PC-3 (cell line): ENCODE results near the gene MPI. TPM values are rescaled to one million over a fixed set of nuclear protein-coding genes. Genes with fewer than 3 reads are reported as not detected.

Source experiments
- ATAC-seq: fragments of 200-7000 bp; cut with Tn5 transposase; 2 replicates; pipeline ENCODE4 v1.9.1; 2020; ENCODE audit warnings: mild to moderate bottlenecking, moderate library complexity
- BruUV-seq: library from RNA; stranded (reverse); fragments of 400-500 nt; replicated peaks from 2 replicates; lab custom pipeline; 2021; lab: Mats Ljungman, UMichigan
- CTCF ChIA-PET: fragments of 300-600 bp; sonication (Branson Sonifier 250); formaldehyde crosslinking; loops from one replicate; lab custom pipeline; 2022; ENCODE audit warnings: antibody characterized with exemption; lab: Charles Lee
- POLR2A ChIA-PET: fragments of 300-600 bp; sonication (Branson Sonifier 250); formaldehyde crosslinking; loops from one replicate; lab custom pipeline; 2022; ENCODE audit warnings: antibody characterized with exemption; ENCODE audit not compliant: unreplicated experiment; lab: Charles Lee
- DNase-seq: peaks from one replicate; pipeline ENCODE4 v3.0.0-alpha.2; 2015
- H2AFZ ChIP-seq: fragments of 300-600 bp; sonication (generic); 2 replicates; pipeline ENCODE4 v1.6.0; 2016; ENCODE audit warnings: antibody characterized with exemption, low read length
- H3F3A ChIP-seq: fragments of 300-600 bp; sonication (generic); one replicate; pipeline ENCODE4 v1.6.0; 2017; ENCODE audit warnings: antibody characterized with exemption, low read length, control low read depth, mild to moderate bottlenecking; ENCODE audit not compliant: unreplicated experiment
- H3K27ac ChIP-seq: fragments of 300-600 bp; sonication (generic); 2 replicates; pipeline ENCODE4 v1.5.1; 2016; ENCODE audit warnings: mild to moderate bottlenecking, low read length
- H3K27me3 ChIP-seq: fragments of 300-600 bp; sonication (generic); 2 replicates; pipeline ENCODE4 v1.6.1; 2016; ENCODE audit warnings: low read length, mixed read lengths
- H3K36me3 ChIP-seq: fragments of 300-600 bp; sonication (generic); 2 replicates; pipeline ENCODE4 v1.6.1; 2016; ENCODE audit warnings: low read depth, mixed run types, low read length, mixed read lengths
- H3K4me1 ChIP-seq: fragments of 300-600 bp; sonication (generic); 2 replicates; pipeline ENCODE4 v1.5.1; 2016; ENCODE audit warnings: low read length; ENCODE audit not compliant: insufficient read depth
- H3K4me2 ChIP-seq: fragments of 300-600 bp; sonication (generic); 2 replicates; pipeline ENCODE4 v1.6.0; 2016; ENCODE audit warnings: low read length
- H3K4me3 ChIP-seq: fragments of 300-600 bp; sonication (generic); 2 replicates; pipeline ENCODE4 v1.5.1; 2016; ENCODE audit warnings: mild to moderate bottlenecking, low read length, mixed read lengths
- H3K79me2 ChIP-seq: fragments of 300-600 bp; sonication (generic); 2 replicates; pipeline ENCODE4 v1.6.1; 2017; ENCODE audit warnings: low read length, mixed read lengths
- H3K9ac ChIP-seq: fragments of 300-600 bp; sonication (generic); 2 replicates; pipeline ENCODE4 v1.6.0; 2016; ENCODE audit warnings: mild to moderate bottlenecking, low read length
- H3K9me2 ChIP-seq: fragments of 300-600 bp; sonication (generic); replicated peaks from 2 replicates; pipeline ENCODE4 v1.6.1; 2016; ENCODE audit warnings: mixed run types, low read length, mixed read lengths
- H3K9me3 ChIP-seq: fragments of 300-600 bp; sonication (generic); 2 replicates; pipeline ENCODE4 v1.6.1; 2016; ENCODE audit warnings: low read length, mixed read lengths
- H4K20me1 ChIP-seq: fragments of 300-600 bp; sonication (generic); 2 replicates; pipeline ENCODE4 v1.6.1; 2016; ENCODE audit warnings: low read length, mixed read lengths
- EZH2 ChIP-seq: fragments of 300-600 bp; sonication (generic); IDR thresholded peaks from one replicate; pipeline ENCODE4 v1.6.1; 2017; ENCODE audit warnings: antibody characterized with exemption, mild to moderate bottlenecking, low read length; ENCODE audit not compliant: unreplicated experiment
- EZH2phosphoT487 ChIP-seq: fragments of 300-600 bp; sonication (generic); IDR thresholded peaks from 2 replicates; pipeline ENCODE4 v1.6.1; 2018; ENCODE audit warnings: mild to moderate bottlenecking, antibody characterized with exemption, low read length, borderline replicate concordance
- intact Hi-C: fragments of 100-400 bp; cut with micrococcal nuclease; formaldehyde crosslinking; loops from 2 replicates; pipeline ENCODE4 v1.9.0; 2023
- total RNA-seq: library from RNA; depleted of rRNA; stranded (reverse); fragments of >200 nt; gene quantifications from 2 replicates; pipeline ENCODE4 v1.2.3, GENCODE V29; 2014
- TF ChIP-seq, protein P1 (sequence below): fragments of 300-600 bp; sonication (generic); conservative IDR thresholded peaks from 2 replicates; pipeline ENCODE4 v1.5.1; 2017; ENCODE audit warnings: antibody characterized with exemption, low read depth, mild to moderate bottlenecking, low read length

Gene MPI
- total RNA-seq, 1 experiment from 2014 or later: 35.2 TPM

DNA sequence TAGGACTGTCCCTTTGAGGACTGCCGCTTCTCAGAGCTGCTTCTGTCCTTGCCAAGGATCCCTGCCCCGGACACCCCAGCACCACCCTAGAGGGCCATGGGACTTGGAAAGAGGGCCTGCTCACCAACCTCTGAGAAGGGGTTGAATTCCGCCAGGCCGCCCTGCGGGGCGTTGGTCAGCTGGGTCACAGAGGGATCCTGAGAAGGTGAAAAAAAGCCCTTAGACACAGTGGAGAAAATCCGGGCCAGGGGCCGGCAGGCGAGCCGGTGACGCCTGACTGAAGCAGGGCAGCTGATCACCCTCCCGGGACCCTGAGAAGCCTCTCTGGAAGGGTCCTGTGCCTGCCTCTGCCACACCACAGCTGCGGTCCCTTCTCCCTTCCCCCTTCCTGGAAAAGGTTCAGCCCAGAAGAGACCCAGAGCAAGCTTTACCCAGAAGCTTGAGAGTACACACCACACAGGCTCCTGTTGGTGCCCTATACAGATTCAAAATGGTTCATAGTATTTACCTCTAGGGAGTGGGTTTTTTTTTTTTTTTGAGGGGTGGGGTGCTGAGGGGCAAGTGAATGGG lies 35.3 kb upstream of the MPI start:
- BruUV-seq: no TSS peak
- Histone ChIP-seq H3K36me3 (peaks cover 4% of the 10 kb centered on the region; the same call in 1 of the 2 replicates), H3K79me2 (peaks cover 10% of the 10 kb centered on the region)

DNA sequence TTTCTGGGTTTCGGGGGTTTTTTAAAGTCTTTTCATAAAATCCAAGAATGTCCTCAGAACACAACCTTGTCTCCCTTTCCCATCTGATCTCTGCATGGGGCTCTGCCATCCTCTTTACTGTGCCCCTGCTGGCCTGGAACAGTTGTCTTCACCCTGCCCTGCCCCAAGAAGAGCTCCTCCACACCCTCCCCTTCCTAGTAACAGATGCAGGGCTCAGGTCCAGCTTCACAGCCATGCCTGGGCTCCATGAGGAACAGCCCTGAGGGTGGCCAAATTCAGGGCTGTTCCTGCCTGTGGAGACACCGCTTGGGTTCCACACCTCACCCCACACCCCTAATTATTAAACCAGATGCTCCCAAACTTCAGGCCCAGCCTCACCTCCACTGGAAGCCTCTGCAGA lies 34.0 kb upstream of the MPI start:
- Histone ChIP-seq H3K4me1 (peaks cover 11% of the 10 kb centered on the region), H3K27ac (no peak overlapping the region), H3K79me2 (peaks cover 17% of the 10 kb centered on the region), H3K4me2 (no peak overlapping the region), H3K9ac (no peak overlapping the region), H3F3A (no peaks in the 10 kb centered on the region), H4K20me1 (no peaks in the 10 kb centered on the region), H3K9me3 (no peaks in the 10 kb centered on the region), H3K9me2 (no peaks in the 10 kb centered on the region), H2AFZ (no peak overlapping the region), H3K36me3 (peaks cover 4% of the 10 kb centered on the region; the same call in 1 of the 2 replicates), H3K4me3 (no peak overlapping the region), H3K27me3 (no peaks in the 10 kb centered on the region)
- BruUV-seq: no TSS peak
- ChIA-PET POLR2A (no interaction called here), CTCF (no interaction called here)
- DNase-seq (no peak), ATAC-seq (no peak)
- TF ChIP-seq EZH2: no peak
- TF ChIP-seq, protein P1, sequence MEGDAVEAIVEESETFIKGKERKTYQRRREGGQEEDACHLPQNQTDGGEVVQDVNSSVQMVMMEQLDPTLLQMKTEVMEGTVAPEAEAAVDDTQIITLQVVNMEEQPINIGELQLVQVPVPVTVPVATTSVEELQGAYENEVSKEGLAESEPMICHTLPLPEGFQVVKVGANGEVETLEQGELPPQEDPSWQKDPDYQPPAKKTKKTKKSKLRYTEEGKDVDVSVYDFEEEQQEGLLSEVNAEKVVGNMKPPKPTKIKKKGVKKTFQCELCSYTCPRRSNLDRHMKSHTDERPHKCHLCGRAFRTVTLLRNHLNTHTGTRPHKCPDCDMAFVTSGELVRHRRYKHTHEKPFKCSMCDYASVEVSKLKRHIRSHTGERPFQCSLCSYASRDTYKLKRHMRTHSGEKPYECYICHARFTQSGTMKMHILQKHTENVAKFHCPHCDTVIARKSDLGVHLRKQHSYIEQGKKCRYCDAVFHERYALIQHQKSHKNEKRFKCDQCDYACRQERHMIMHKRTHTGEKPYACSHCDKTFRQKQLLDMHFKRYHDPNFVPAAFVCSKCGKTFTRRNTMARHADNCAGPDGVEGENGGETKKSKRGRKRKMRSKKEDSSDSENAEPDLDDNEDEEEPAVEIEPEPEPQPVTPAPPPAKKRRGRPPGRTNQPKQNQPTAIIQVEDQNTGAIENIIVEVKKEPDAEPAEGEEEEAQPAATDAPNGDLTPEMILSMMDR: no peak
- TF ChIP-seq EZH2phosphoT487: no peak
- intact Hi-C loops: no loop called here

More for the DNA sequence above, 35.3 kb upstream of the MPI start:
- H3K4me3 ChIP-seq: no peak overlapping the region
- ChIA-PET POLR2A (no interaction called here), CTCF (no interaction called here)
- H3K27ac ChIP-seq: no peak overlapping the region
- no peaks in the 10 kb centered on the region for H4K20me1 ChIP-seq
- TF ChIP-seq EZH2phosphoT487: no peak
- TF ChIP-seq, protein P1: no peak
- no peak for TF ChIP-seq EZH2
- no peak overlapping the region for H2AFZ ChIP-seq
- no peaks in the 10 kb centered on the region for H3F3A ChIP-seq
- no peak overlapping the region for H3K9ac ChIP-seq
- H3K9me3 ChIP-seq: no peaks in the 10 kb centered on the region
- no peaks in the 10 kb centered on the region for H3K27me3 ChIP-seq
- no peak overlapping the region for H3K4me2 ChIP-seq
- H3K4me1 ChIP-seq: peaks cover 11% of the 10 kb centered on the region
- ATAC-seq (no peak), DNase-seq (no peak)
- no peaks in the 10 kb centered on the region for H3K9me2 ChIP-seq
- intact Hi-C loops: no loop called here

GRCh38 chr15:74856537-74856936 lies 33.3 kb upstream of the MPI start:
- peaks cover 11% of the 10 kb centered on the region for H3K4me1 ChIP-seq
- no peak overlapping the region for H3K4me3 ChIP-seq
- DNase-seq (no peak), ATAC-seq (no peak)
- H4K20me1 ChIP-seq: no peaks in the 10 kb centered on the region
- H3K36me3 ChIP-seq: peaks cover 3% of the 10 kb centered on the region; the same call in 1 of the 2 replicates
- TF ChIP-seq, protein P1: no peak
- no peak for TF ChIP-seq EZH2
- no peak for TF ChIP-seq EZH2phosphoT487
- H3K9me2 ChIP-seq: no peaks in the 10 kb centered on the region
- H3K9me3 ChIP-seq: no peaks in the 10 kb centered on the region
- no peaks in the 10 kb centered on the region for H3F3A ChIP-seq
- intact Hi-C loops: no loop called here
- ChIA-PET CTCF (no interaction called here), POLR2A (no interaction called here)
- no peak overlapping the region for H3K27ac ChIP-seq
- H3K4me2 ChIP-seq: no peak overlapping the region
- BruUV-seq: no TSS peak
- peaks cover 22% of the 10 kb centered on the region for H3K79me2 ChIP-seq
- no peak overlapping the region for H3K9ac ChIP-seq
- H2AFZ ChIP-seq: no peak overlapping the region
- no peaks in the 10 kb centered on the region for H3K27me3 ChIP-seq
